ENCODE measurements around the gene RBP5. TPM values are rescaled to one million over a fixed set of nuclear protein-coding genes. Genes with fewer than 3 reads are reported as not detected.
"Not testable (repeated sequence)": the region's sequence is repeated elsewhere in the genome, so short reads cannot be mapped to it uniquely, and the experiment has no call there.

The RBP5 gene
- total RNA-seq, 4 donors from 2014 or later, result 0.26 to 2.5 TPM; not detected in 2

- TF ChIP-seq POLR2A (IDR thresholded peaks at IDR 0.05) (no peak), CTCF (IDR thresholded peaks at IDR 0.05) (no peak)
- DNase-seq (ENCODE audit: low spot score in 2 of 2), result no peak
- peak overlapping the region; percentile 58 for H3K4me3 ChIP-seq (ENCODE audit: low read depth, poor library complexity, severe bottlenecking)
- intact Hi-C loops (cut with DNase I; ENCODE audit: low total_unique reads), result no loop called here
- WGBS, 2 donors, result 29 to 32% methylated on average over 3 of the region's 3 CpGs
These were observed 21.1 kb downstream of the RBP5 start for GRCh38 chr12:7107636-7108002.

- intact Hi-C loops (cut with DNase I; ENCODE audit: low total_unique reads); DNase-seq (ENCODE audit: low spot score in 2 of 2); H3K4me3 ChIP-seq (ENCODE audit: low read depth, poor library complexity, severe bottlenecking): not testable (repeated sequence)
- WGBS, 2 donors, result 97 to 98% methylated on average over 5 of the region's 5 CpGs
These were observed 21.5 kb downstream of the RBP5 start for GRCh38 chr12:7107181-7107580.

- no peak for TF ChIP-seq POLR2A (IDR thresholded peaks at IDR 0.05)
- intact Hi-C loops (cut with DNase I; ENCODE audit: low total_unique reads), result no loop called here
- DNase-seq (ENCODE audit: low spot score in 2 of 2), result no peak
- no peak overlapping the region for H3K4me3 ChIP-seq (ENCODE audit: low read depth, poor library complexity, severe bottlenecking)
- WGBS, 2 donors, result 88 to 97% methylated on average over 1 of the region's 1 CpG
These were observed 22.6 kb downstream of the RBP5 start for GRCh38 chr12:7106082-7106481.

- WGBS, 2 donors, result 93 to 95% methylated on average over 14 of the region's 14 CpGs
- TF ChIP-seq POLR2A (IDR thresholded peaks at IDR 0.05) (no peak), CTCF (IDR thresholded peaks at IDR 0.05) (no peak)
- no peak overlapping the region for H3K4me3 ChIP-seq (ENCODE audit: low read depth, poor library complexity, severe bottlenecking)
- intact Hi-C loops (cut with DNase I; ENCODE audit: low total_unique reads), result no loop called here
- no peak for DNase-seq (ENCODE audit: low spot score in 2 of 2)
These were observed 24.7 kb downstream of the RBP5 start for GRCh38 chr12:7103837-7104584.

- TF ChIP-seq CTCF (IDR thresholded peaks at IDR 0.05), result no peak
- no peak for TF ChIP-seq POLR2A (IDR thresholded peaks at IDR 0.05)
- no peak for DNase-seq (ENCODE audit: low spot score in 2 of 2)
- 86 to 91% methylated on average over 3 of the region's 3 CpGs for WGBS, 2 donors
- intact Hi-C loops (cut with DNase I; ENCODE audit: low total_unique reads), result no loop called here
- no peak overlapping the region for H3K4me3 ChIP-seq (ENCODE audit: low read depth, poor library complexity, severe bottlenecking)
These were observed 26.1 kb downstream of the RBP5 start for GRCh38 chr12:7102582-7102981.

- DNase-seq (ENCODE audit: low spot score in 2 of 2), result no peak
- intact Hi-C loops (cut with DNase I; ENCODE audit: low total_unique reads), result no loop called here
- H3K4me3 ChIP-seq (ENCODE audit: low read depth, poor library complexity, severe bottlenecking), result no peak overlapping the region
- WGBS, 2 donors, result 76 to 88% methylated on average over 10 of the region's 10 CpGs
- TF ChIP-seq POLR2A (IDR thresholded peaks at IDR 0.05) (no peak), CTCF (IDR thresholded peaks at IDR 0.05) (no peak)
These were observed 27.0 kb downstream of the RBP5 start for GRCh38 chr12:7101694-7102131.

All from lower leg skin (tissue), 4 donors.